ENCODE measurements around the gene SYT5. TPM values are rescaled to one million over a fixed set of nuclear protein-coding genes. Genes with fewer than 3 reads are reported as not detected.
A peak's percentile ranks its signal among the peaks of the same experiment; 100 is the strongest.

The SYT5 gene
- total and polyA plus RNA-seq, 2 of the 13 experiments (the other 11 are each of a cell fraction or from before 2014, with no cell fraction given): not detected

- peak; percentile 81 for TF ChIP-seq RAD21 (CRISPR knock-in tag; IDR thresholded peaks at IDR 0.05)
- TF ChIP-seq, protein P1, sequence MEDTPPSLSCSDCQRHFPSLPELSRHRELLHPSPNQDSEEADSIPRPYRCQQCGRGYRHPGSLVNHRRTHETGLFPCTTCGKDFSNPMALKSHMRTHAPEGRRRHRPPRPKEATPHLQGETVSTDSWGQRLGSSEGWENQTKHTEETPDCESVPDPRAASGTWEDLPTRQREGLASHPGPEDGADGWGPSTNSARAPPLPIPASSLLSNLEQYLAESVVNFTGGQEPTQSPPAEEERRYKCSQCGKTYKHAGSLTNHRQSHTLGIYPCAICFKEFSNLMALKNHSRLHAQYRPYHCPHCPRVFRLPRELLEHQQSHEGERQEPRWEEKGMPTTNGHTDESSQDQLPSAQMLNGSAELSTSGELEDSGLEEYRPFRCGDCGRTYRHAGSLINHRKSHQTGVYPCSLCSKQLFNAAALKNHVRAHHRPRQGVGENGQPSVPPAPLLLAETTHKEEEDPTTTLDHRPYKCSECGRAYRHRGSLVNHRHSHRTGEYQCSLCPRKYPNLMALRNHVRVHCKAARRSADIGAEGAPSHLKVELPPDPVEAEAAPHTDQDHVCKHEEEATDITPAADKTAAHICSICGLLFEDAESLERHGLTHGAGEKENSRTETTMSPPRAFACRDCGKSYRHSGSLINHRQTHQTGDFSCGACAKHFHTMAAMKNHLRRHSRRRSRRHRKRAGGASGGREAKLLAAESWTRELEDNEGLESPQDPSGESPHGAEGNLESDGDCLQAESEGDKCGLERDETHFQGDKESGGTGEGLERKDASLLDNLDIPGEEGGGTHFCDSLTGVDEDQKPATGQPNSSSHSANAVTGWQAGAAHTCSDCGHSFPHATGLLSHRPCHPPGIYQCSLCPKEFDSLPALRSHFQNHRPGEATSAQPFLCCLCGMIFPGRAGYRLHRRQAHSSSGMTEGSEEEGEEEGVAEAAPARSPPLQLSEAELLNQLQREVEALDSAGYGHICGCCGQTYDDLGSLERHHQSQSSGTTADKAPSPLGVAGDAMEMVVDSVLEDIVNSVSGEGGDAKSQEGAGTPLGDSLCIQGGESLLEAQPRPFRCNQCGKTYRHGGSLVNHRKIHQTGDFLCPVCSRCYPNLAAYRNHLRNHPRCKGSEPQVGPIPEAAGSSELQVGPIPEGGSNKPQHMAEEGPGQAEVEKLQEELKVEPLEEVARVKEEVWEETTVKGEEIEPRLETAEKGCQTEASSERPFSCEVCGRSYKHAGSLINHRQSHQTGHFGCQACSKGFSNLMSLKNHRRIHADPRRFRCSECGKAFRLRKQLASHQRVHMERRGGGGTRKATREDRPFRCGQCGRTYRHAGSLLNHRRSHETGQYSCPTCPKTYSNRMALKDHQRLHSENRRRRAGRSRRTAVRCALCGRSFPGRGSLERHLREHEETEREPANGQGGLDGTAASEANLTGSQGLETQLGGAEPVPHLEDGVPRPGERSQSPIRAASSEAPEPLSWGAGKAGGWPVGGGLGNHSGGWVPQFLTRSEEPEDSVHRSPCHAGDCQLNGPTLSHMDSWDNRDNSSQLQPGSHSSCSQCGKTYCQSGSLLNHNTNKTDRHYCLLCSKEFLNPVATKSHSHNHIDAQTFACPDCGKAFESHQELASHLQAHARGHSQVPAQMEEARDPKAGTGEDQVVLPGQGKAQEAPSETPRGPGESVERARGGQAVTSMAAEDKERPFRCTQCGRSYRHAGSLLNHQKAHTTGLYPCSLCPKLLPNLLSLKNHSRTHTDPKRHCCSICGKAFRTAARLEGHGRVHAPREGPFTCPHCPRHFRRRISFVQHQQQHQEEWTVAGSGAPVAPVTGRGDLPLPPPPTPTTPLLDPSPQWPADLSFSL (CRISPR knock-in tag; IDR thresholded peaks at IDR 0.05): no peak
- TF ChIP-seq SP140L (CRISPR knock-in tag; IDR thresholded peaks at IDR 0.05; ENCODE audit: borderline replicate concordance): no peak
- 0 out of 2 replicates have a peak, but pooled peaks have one; percentile 7 for TF ChIP-seq CEBPG (CRISPR knock-in tag; IDR thresholded peaks at IDR 0.05)
- TF ChIP-seq ZNF841 (CRISPR knock-in tag; IDR thresholded peaks at IDR 0.05; ENCODE audit: borderline replicate concordance): no peak
- TF ChIP-seq MLLT10 (CRISPR knock-in tag; IDR thresholded peaks at IDR 0.05): no peak
- no peak for TF ChIP-seq THAP9 (CRISPR knock-in tag; IDR thresholded peaks at IDR 0.05; ENCODE audit: borderline replicate concordance)
- no peak for TF ChIP-seq ZNF160 (CRISPR knock-in tag; IDR thresholded peaks at IDR 0.05)
- no peak for TF ChIP-seq ZNF350 (CRISPR knock-in tag; IDR thresholded peaks at IDR 0.05; ENCODE audit: borderline replicate concordance, low read depth)
- TF ChIP-seq HNRNPK (IDR thresholded peaks at IDR 0.05; ENCODE audit: low read depth, low read length, poor library complexity, severe bottlenecking): no peak
- TF ChIP-seq PAX8 (CRISPR knock-in tag; IDR thresholded peaks at IDR 0.05; ENCODE audit: borderline replicate concordance): no peak
- no peak for TF ChIP-seq ZNF83 (CRISPR knock-in tag; IDR thresholded peaks at IDR 0.05; ENCODE audit: borderline replicate concordance)
- no peak for TF ChIP-seq POGZ (CRISPR knock-in tag; IDR thresholded peaks at IDR 0.05)
- peak; percentile 77; the same call in 1 of the 2 replicates for TF ChIP-seq SIX1 (CRISPR knock-in tag; IDR thresholded peaks at IDR 0.05; ENCODE audit: borderline replicate concordance)
- no peak for TF ChIP-seq MAFK (conservative IDR thresholded peaks at IDR 0.05 in 1 of 2, IDR thresholded peaks at IDR 0.05 in 1 of 2; ENCODE audit: low read length in 2 of 2)
- TF ChIP-seq TAF1 (CRISPR knock-in tag; IDR thresholded peaks at IDR 0.05): no peak
- TF ChIP-seq EHMT2 (IDR thresholded peaks at IDR 0.05; ENCODE audit: borderline replicate concordance, low read depth, low read length): no peak
- no peak for TF ChIP-seq ISX (CRISPR knock-in tag; conservative IDR thresholded peaks at IDR 0.05)
- TF ChIP-seq ATM (IDR thresholded peaks at IDR 0.05; ENCODE audit: borderline replicate concordance): no peak
- TF ChIP-seq DMAP1 (CRISPR knock-in tag; IDR thresholded peaks at IDR 0.05): no peak
- TF ChIP-seq SOX5 (CRISPR knock-in tag; IDR thresholded peaks at IDR 0.05; ENCODE audit: borderline replicate concordance): peak; percentile 39; the same call in 1 of the 2 replicates
Measured at GRCh38 chr19:55212447-55212846, 32.4 kb upstream of the SYT5 start (continued).
